GM19099 (cell line): Measurements from ENCODE around the gene CDKN2C.
A peak's percentile ranks its signal among the peaks of the same experiment; 100 is the strongest.

ENCODE experiments used
- POLR2A ChIP-seq: IDR thresholded peaks from 3 replicates; pipeline ENCODE4 v1.6.1; 2011; ENCODE audit warnings: low read depth; ENCODE audit not compliant: insufficient read length; ENCODE audit errors: extremely low read depth

CDKN2C gene

GRCh38 chr1:50959303-50959912 is 10.6 kb upstream of the CDKN2C start:
- no peak for TF ChIP-seq POLR2A

GRCh38 chr1:50959913-50960844 is 9.9 kb upstream of the CDKN2C start, which contains the start of gene FAF1:
Gene FAF1 (minus strand): TSS chr1:50960267. CDS start chr1:50959811, 456 bp downstream.
- peak; percentile 98 for TF ChIP-seq POLR2A

GRCh38 chr1:50964863-50965262 is 5.2 kb upstream of the CDKN2C start:
- TF ChIP-seq POLR2A: no peak

GRCh38 chr1:50966991-50967390 is 3.1 kb upstream of the CDKN2C start:
- TF ChIP-seq POLR2A: no peak

- no peak for TF ChIP-seq POLR2A
Observed at GRCh38 chr1:50967416-50968157, 2.5 kb upstream of the CDKN2C start.

GRCh38 chr1:50968158-50968820 is 1.8 kb upstream of the CDKN2C start:
- no peak for TF ChIP-seq POLR2A

GRCh38 chr1:50968821-50969610 is 1.0 kb upstream of the CDKN2C start:
- peak; percentile 48 for TF ChIP-seq POLR2A

GRCh38 chr1:50970509-50970887 is 453 bp downstream of the CDKN2C start:
- TF ChIP-seq POLR2A: no peak

GRCh38 chr1:50970931-50971582 is 1.0 kb downstream of the CDKN2C start:
- no peak for TF ChIP-seq POLR2A

- TF ChIP-seq POLR2A: no peak
Observed at GRCh38 chr1:50971748-50972305, 1.8 kb downstream of the CDKN2C start.

GRCh38 chr1:50972766-50973165 is 2.7 kb downstream of the CDKN2C start:
- TF ChIP-seq POLR2A: no peak

- TF ChIP-seq POLR2A: no peak
Observed at GRCh38 chr1:50973255-50973654, 3.2 kb downstream of the CDKN2C start.

GRCh38 chr1:50973875-50974617 is 4.0 kb downstream of the CDKN2C start:
- TF ChIP-seq POLR2A: no peak
